GM23248 (cell line): ENCODE results near the gene DGKI.

Experiments used
- EZH2 ChIP-seq: fragments of 200-600 bp; sonication (generic); IDR thresholded peaks from 2 replicates; pipeline ENCODE4 v1.6.1; 2018; ENCODE audit warnings: antibody characterized with exemption, mild to moderate bottlenecking; ENCODE audit not compliant: insufficient read depth, poor library complexity, severe bottlenecking
- EZH2phosphoT487 ChIP-seq: fragments of 200-600 bp; sonication (generic); IDR thresholded peaks from 2 replicates; pipeline ENCODE4 v1.6.1; 2018; ENCODE audit warnings: antibody characterized with exemption, moderate library complexity, mild to moderate bottlenecking, low read depth; ENCODE audit not compliant: insufficient read depth

- TF ChIP-seq EZH2 (no peak), EZH2phosphoT487 (no peak)
These were observed 6.3 kb upstream of the DGKI start for GRCh38 chr7:137853053-137853452.
